CD4-positive, alpha-beta T cell treated with Interleukin-17A for 1 hour (primary cell): ENCODE results near the gene LATS2.

Experiments used
- DNase-seq: peaks from one replicate; pipeline ENCODE4 v3.0.0-alpha.2; 2020

The LATS2 gene

DNA sequence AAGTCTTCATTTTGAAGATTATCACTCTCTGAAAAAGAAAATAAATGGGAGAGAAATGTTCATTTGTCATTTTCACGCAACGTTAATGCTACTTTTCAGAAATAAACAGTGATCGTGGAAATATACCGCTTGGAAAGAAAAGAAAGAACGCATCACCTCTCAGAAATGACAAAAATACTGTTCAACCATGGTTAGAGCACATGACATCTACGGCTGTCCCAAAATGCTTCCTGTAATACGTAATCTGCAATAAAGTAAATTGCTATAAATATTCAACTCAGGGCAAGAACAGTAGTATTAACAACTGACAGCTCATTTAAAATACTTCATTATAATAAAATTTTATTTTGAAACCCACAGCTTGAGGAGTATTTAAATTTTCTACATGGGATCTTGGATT lies 15.2 kb downstream of the LATS2 start:
- no peak for DNase-seq

DNA sequence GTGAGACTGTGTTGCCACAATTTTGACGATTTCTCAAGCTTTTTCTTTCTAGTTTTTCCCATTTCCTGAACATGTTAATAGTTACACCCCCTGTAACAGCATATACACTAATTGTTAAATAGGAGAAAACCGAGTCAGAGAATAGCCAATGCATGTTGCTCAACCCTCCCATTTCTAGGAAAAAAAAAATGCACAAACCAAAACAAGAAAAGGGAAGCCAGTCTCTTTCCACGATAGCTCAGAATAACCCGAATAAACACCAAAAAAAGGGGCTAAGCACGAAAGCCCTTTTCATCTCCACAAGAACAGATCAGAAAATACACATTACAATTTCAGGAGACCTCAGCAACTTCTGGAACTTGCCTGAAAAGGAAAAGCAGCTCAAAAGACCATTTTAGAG lies 16.3 kb downstream of the LATS2 start:
- no peak for DNase-seq

DNA sequence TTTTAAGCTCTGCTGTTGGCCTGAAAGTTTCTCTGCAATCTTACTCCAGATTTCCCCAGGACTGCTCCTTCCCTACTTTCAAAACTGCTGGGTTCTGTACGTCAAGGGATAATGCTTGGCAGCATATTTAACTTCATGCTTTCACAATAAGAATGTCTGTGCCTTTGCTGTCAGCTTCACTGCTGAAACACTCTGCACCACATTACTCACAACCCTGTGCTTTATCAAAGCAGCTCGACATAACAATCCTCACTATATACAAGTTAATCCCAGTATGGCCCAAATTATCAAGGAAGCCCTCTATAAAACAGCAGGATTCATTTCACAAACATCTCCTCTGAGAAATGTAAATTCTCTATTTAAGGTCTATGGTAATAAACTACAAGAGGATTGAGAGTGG lies 17.5 kb downstream of the LATS2 start:
- DNase-seq: no peak

DNA sequence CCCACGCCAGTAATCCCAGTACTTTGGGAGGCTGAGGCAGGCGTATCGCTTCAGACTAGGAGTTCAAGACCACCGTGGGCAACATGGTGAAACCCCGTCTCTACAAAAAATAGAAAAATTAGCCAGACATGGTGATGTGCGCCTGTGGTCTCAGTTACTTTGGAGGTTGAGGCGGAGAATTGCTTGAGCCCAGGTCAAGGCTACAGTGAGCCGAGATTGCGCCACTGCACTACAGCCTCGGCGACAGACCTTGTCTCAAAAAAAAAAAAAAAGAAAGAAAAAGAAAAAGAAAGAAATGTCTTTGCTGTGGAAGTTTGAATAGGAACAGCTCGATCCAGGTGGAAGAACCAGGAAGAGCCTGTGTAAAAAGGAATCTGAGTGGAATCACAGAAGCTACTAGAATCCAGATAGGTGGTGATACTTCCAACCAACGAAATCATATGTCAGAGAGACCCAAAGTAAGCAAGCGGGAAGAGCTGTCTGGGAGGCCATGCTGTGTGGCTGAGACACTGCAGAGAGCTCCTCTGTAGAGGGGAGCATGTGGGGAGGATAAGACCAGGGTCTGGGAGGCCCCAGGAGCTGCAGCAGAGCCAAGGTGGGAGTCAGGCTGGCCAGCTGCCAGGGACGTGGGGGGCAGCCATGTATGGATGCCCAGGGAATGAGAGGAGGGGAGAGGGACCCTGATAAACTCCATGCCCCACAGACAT lies 21.1 kb downstream of the LATS2 start:
- no peak for DNase-seq

DNA sequence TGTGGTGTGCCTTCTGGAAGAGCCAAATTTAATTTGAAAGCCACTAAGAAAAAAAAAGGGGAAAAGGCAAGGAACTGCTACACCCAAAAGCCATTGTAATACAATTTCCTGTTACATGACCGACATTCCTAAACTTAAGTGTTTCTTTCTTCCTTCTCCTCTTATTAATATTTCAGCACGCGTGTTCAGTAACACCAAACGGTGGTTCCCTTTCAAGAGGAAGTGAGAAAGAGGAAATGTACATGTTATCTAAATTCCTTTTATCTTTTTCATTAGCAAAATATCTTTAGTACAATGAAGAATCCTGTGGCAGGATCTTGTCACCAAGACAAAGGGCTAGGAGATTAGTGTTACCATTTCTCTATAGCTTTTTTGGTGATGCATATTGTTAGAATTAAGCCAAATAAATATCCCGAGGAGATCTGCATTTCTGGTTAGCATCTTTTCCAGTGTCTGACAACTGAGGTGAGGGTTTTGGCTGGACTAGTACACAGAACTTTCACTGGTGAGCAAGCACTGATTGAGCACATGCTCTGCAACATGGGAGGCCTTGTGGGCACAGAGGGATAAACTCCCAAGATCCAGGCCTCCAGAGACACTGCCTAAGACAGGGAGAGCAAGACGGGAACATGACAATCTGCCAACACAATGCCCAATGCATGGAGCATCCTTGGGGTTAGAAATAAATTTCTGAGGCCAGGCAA lies 22.1 kb downstream of the LATS2 start:
- no peak for DNase-seq

DNA sequence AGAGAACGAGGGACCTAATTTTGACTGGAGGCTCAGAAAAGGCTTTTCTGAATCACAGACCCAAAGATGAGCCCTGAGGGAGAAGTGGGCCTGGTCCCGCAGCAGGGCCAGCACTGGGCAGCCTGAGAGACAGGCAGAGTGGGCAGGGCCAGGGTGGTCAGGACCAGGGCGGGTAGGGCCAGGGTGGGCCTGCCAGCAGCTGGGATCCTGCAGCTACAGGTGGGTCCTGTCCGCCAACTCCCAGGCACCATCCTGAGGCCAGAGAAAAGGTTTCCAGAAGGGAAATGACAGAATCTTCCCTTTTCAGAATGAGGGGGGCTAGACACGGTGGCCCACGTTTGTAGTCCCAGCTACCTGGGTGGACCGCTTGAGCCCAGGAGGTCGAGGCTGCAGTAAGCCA lies 23.7 kb downstream of the LATS2 start:
- DNase-seq: no peak

DNA sequence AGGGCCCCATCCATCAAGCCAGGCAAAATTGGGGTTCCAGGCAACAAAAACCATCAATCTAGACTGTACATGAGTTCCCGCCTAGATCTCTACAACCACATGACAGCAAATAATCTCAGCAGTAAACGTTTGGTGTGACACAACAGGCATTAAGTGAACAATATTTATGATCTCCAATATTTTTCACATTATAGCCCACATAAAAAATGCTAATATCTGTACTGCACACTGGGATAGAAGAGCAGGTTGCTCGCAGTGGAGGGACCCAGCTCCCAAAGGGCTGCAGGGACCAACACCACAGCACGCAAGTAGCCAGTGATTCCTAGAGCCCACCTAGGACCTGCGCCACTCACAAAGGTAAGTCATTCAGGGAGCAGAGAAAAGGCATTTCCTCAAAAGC lies 25.9 kb downstream of the LATS2 start:
- DNase-seq: no peak

DNA sequence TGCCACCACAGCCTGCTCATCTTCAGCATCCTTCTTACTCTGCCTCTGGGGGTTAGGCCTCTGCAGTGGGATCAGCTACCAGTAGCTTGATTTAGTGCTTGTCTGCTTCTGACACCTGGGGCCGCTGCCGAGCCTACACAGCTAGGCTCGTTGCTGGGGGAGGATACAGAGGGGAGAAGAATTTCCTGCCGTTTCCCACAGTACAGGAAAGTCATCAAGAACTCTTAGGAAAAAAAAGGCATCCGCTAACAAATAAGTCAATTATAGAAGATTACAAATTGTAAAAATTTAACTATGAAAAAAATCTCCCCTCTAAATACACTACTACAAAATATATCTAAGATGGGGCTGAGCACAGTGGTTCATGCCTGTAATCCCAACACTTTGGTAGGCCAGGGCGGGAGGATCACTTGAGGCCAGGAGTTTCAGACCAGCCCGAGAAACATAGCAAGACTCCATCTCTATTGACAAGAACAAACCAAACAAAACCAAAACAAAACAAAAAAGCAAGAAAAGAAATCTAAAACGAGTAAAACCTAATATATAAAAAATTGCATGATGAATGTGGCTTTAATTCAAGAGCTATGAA lies 26.7 kb downstream of the LATS2 start:
- DNase-seq: no peak

DNA sequence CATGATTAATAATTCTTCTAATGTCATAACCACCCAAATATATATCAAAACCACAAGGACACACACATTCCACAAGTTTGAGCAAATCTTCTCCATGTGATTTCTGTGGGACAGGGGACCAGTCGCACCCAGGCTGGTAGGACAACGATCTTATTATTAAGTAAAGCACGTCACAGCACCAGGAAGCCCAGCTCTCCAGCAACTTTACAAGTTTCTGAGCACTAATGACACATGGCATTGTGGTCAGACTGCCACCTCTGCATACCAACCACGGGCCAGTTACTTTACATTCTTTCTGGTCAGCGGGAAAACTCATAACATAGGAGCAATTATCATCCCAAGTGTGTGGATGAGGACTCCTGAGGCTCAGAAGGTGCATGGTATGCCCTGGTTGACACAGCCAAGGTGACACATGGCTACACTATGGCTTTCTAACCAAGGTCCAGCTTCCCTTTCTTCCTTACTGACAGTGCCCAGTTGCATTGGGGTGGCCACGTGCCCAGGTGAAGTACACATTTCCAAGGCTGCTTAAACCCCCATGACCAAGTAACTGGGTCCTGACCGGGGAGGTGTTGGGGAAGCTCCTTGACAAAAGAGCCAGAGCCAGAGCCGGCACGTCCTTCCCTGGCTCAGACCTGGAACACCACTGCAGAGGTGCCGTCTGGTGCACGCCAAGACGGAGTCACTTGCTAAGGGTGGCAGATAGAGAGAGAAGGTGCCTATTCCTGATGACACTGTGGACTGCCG lies 27.4 kb downstream of the LATS2 start:
- DNase-seq: no peak

DNA sequence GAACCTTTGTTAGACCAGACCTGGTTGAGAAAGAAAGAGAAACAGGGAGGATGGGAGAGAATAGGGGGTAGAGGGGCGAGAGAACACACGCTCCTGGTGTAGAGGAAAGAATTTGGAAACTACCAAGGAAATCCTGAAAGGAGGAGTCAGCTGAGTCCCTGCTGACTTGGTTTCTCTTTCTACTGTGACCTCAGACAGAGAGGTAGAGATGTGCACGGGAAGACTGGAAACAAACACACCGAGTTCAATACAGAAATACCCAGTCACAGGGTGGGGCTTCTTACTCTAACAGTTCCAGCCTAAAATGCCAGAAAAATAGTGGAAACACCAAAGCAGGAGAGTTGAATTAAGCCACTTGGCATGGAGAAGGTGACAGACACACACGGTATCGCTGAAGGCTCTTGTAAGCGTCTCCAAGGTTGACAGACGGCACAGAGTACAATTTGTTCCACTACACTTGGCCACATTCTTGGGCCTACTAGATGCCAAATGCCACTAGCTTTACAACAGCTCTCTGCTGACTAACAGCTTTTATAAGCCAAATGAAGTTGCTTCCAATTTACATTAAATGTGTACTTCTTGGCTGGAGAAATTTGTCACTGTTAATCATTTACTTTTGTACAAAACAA lies 28.1 kb downstream of the LATS2 start:
- DNase-seq: no peak

DNA sequence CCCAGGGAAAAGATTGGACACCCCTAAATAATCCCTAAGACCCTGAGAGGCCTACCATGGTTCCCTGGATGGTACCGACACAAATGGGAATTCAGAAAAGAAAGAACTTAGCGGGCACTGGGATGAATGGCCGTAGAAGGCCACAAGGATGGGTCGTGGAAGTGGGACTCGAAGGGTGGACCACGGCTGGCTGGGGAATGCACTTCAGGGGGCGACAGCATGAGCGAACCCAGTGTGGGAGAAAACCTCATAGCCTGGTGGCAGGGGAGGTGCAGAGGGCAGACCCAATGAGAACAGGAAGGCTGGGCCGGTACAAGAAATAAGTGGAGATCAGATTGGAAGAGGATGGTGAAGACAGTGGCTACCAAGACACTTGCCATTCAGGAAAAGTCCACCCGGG lies 28.7 kb downstream of the LATS2 start:
- DNase-seq: no peak

DNA sequence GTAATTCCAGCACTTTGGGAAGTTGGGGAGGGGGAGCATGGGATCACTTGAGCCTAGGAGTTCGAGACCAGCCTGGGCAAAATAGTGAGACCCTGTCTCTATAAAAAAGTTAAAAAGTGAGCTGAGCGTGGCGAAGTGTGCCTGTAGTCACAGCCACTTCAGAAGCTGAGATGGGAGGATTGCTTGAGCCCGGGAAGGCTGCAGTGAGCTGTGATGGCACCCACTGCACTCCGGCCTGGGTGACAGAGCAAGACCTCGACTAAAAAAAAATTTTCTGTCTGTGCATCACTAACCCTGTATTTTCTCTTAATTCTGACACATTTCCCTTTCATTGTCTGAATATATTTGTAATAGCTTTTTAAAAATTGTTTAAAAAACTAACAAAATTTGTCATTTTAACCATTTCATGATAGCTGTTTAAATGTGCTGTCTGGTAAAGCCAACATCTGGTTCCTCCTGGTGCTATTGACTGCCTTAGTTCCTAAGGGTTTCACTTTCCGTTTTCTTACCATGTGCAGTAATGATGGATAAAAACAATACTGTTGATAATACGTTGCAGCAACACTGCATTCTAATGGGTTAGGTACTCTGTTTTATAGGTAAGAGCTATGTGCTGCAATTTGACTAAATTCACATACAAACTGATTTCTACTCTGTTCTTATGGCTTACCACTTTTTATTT lies 29.7 kb downstream of the LATS2 start:
- no peak for DNase-seq

DNA sequence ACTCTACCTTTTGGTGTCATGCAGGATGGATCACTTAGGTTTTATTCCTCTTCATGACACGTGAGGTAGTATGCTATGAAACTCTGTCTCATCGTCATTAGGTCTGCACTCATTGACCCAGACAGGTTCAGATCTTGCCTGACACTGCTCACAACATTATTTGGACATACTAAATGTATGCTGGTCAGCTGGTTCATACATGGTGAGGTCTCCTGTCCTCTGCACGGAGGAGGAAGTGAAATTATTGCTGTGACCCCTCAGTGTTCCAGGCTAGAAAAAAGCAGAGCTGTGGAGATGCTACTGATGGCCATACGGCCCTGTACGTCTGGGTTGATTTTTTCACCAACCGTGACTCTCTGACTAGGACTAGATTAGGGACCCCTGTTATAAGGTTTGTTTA lies 35.8 kb downstream of the LATS2 start:
- no peak for DNase-seq

DNA sequence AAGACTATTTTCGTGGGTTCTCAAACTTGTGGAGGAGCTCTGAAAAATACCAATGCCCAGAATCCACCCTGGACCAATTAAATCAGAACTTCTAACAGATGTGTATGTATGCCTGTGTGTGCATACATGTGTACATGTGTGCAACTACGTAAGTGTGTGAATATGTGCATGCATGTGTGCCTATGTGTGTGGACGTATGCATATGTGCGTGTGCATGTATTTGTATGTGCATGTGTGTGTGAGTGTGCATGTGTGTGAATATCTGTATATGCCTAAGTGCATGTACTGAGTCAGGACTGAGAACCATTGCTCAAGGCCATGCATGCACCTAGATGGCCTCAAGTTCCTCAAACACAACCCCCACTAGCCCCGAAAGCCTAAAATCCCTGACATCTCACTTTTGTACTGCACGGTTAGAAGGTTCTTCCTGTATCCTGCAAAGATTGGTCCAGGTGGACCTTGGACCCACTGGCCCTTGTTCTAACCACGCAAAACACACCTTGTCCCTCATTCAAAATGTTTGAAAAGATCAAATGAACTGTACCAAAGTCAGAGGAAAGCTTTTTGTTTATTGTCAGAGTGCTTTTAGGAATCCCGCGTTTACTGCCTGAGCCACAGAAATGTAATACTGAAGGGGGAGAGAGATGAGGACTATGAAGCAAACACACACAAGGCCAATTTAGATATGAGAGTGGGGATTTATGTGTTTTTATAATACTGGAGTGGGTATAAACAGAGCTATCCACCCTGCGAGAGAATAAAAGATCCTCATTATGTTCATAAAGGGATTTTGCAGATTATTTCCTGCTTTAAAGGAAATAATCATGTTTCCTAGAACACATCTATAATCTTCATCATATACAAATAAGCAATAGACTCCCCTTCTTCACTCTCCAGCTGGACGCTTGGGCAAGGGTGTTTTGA lies 39.1 kb downstream of the LATS2 start:
- no peak for DNase-seq

DNA sequence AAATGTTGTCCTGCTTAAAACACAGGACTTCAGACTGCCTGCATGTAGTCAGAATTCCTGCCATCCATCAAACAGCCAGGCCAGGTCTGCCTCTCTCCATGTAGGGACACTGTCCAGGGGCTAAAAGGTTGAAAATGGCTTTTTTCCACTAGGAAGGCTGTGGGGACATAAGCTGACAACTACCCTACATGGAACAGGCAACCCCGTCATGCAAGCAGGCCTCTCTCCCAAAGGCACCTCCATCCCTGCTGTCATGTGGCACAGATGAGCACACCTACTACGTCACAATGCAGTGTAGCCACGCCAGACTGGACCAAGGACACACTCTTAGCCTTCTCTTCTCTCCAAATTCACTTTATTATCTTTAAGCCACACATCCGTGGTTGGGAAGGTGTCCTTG lies 40.8 kb downstream of the LATS2 start:
- no peak for DNase-seq

DNA sequence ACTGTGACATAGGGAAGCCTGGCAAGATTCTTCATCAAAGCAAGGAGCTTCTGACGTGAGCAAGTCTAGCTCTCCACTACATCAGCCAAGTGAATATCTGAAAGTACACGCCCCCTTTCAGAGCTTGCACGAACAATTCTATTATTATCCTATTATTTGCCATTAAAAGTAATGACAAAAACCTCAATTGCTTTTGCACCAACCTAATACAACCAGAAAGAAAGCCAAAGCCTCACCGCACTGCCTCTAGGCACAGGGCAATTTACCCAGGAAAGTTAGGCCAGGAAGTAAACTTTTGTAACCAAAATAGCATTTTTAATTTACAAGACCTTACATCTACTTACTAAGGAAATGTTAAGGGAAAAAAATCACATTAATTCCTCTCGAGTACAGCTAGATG lies 41.2 kb downstream of the LATS2 start:
- DNase-seq: no peak

DNA sequence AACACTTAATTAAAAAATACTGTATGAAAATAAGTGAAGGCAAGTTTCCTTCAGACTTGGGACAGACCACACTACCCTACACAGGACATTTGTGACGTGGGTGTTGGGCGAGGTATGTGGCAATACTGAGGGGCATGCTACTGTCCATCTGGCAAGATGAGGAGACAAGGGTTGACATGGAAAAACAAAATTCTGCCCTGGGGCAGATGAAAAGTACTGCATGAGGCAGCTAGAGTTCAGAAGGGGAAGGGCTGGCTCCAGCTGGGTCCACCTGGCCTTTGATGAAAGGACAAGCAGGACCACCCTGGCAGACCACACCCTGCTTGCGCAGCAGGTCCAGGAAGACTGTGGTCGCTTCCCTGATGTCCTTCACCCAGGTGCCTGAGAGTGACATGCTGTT lies 43.2 kb downstream of the LATS2 start:
- no peak for DNase-seq

DNA sequence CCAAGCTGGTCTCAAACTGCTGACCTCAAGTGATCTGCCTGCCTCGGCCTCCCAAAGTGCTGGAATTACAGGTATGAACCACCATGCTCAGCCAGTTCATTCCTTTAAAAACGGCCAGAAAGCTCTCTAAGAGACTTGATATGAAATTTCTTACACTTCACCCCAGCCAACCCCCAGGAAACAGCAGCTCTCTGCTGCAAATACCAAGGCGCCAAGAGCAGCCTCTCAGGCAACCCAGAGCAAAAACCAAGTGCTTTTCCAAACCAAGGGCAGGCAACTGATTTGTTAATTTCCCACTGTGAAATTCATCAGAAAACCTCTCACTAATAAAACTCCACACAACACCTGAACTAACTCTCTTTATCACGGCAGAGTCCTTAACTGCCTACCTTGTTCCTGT lies 44.9 kb downstream of the LATS2 start:
- no peak for DNase-seq

DNA sequence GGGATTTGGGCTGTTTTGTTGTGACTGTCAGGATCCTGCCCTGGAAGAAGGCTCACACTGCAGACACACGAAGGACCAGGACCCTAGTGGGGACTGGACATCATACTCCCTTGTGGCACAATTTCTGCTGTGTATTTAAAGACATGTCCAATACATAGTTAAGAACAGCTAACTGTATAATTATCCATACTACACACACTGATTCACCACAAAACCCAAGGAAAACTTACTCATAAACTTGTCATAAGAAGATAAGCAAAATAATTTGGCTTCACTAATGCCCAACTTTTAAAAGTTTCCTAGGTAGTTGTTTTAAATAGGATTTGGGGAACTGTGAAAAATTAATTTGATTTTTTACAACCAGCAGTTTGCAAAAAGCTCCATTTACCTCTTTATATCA lies 46.1 kb downstream of the LATS2 start:
- DNase-seq: no peak

DNA sequence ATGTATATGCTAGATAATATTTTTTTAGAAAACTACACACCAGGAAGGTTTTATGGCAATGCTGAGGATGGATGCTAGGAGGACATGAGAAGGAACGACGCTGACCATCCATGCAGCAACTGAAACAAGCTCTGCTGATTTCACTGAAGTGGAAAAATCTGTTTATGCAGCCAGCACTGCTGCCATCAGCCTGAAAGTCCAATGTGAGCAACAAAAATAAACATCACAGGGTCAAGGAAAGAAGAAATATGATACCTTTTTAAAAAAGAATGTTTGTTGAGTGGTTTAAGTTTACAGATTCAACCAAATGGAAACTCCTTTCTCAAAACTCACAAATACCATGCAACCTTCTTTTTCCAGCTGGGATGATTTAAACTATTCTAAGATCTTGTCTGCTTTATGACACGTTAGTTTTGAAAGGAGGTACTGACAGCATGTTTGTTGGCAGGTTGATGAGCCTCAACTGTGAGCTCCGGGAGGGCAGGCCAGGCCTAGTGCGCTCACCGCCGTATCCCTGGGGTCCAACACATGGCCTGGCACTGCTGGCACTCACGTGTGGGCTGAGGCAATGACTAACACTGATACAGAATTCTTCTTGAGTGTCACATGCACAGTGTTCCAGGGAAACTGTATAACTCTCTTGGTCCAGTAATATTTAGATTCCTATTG lies 46.8 kb downstream of the LATS2 start:
- DNase-seq: no peak

DNA sequence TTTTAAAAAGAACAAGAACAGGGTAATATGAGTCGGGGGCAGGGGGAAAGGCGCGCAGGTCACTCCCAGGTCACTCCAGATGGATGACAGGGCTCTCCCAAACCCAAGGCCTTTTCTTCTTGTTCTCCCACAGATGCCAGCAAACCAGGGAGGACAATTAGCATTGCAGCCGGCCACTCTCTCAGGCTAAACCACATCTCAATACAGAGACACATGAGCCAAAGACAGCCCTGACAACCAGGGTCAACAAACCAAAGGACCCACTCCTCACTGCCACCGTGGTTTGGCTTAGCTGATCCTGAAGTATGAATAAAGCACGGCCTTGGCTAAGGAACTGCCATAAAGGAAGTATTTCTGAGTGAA lies 47.3 kb downstream of the LATS2 start:
- DNase-seq: no peak
